ENCODE measurements around the gene MACROD2.

MACROD2 gene

DNA sequence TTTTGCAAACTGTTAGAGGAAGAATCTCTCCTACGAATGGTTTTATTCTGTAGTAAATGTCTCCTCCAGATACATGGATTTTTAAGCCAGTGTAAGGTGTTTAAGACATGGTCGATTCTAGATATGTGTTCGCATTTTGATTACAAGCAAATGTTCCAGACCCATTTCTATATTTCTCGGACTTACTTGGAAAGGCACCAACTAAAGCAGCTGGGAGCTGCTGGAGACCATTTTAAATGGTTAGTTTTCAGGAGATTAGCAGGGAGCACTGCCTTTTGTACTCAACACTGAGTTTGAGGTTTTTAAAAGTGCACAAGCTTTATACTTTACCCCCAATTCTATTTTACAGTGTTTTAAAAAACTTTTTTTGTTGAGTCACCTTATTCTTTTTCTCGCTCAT is 1720.9 kb downstream of the MACROD2 start:
- no peak for DNase-seq (ENCODE audit: low read depth)
- TF ChIP-seq, protein P1, sequence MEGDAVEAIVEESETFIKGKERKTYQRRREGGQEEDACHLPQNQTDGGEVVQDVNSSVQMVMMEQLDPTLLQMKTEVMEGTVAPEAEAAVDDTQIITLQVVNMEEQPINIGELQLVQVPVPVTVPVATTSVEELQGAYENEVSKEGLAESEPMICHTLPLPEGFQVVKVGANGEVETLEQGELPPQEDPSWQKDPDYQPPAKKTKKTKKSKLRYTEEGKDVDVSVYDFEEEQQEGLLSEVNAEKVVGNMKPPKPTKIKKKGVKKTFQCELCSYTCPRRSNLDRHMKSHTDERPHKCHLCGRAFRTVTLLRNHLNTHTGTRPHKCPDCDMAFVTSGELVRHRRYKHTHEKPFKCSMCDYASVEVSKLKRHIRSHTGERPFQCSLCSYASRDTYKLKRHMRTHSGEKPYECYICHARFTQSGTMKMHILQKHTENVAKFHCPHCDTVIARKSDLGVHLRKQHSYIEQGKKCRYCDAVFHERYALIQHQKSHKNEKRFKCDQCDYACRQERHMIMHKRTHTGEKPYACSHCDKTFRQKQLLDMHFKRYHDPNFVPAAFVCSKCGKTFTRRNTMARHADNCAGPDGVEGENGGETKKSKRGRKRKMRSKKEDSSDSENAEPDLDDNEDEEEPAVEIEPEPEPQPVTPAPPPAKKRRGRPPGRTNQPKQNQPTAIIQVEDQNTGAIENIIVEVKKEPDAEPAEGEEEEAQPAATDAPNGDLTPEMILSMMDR (IDR thresholded peaks at IDR 0.05; ENCODE audit: control insufficient read depth, insufficient read depth, low read depth, low read length, missing control alignments) = no peak

DNA sequence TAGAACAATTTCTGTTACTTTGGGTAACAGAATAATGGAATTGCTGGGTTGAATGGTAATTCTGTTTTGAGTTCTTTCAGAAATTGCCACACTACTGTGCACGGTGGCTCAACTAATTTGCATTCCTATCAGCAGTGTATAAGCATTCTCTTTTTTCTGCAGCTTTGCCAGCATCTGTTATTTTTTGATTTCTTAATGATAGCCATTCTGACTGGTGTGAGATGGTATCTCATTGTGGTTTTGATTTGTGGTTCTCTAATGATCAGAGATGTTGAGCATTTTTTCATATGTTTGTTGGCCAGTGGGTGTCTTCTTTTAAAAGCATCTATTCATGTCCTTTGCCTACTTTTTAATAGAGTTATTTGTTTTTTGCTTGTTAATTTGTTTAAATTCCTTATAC is 1731.1 kb downstream of the MACROD2 start:
- TF ChIP-seq, protein P1 (IDR thresholded peaks at IDR 0.05; ENCODE audit: control insufficient read depth, insufficient read depth, low read depth, low read length, missing control alignments) = no peak
- H3K4me3 ChIP-seq (ENCODE audit: control insufficient read depth, low read depth, low read length) = no peak overlapping the region
- DNase-seq (ENCODE audit: low read depth) = no peak

More for the DNA sequence above, 1720.9 kb downstream of the MACROD2 start:
- H3K4me3 ChIP-seq (ENCODE audit: control insufficient read depth, low read depth, low read length) = no peak overlapping the region

DNA sequence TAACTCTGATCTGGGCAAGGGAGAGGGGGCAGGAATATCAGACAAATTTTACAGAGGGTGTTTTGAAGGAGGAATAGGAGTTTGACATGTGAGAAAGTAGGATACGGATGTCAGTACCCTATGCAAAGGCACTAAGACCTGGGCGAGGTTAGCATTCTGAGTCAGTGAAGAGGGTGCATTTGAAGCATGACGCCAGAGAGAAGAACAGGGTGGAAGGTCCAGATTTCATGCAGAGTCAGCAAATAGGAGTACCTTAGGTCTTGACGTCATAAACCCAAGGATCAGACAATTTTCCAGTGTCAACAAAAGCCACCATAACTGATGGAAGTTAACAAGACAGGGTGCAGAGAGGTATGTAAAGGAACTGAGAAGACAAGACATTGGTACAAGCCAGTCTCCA is 1738.7 kb downstream of the MACROD2 start:
- no peak overlapping the region for H3K4me3 ChIP-seq (ENCODE audit: control insufficient read depth, low read depth, low read length)
- TF ChIP-seq, protein P1 (IDR thresholded peaks at IDR 0.05; ENCODE audit: control insufficient read depth, insufficient read depth, low read depth, low read length, missing control alignments) = no peak
- DNase-seq (ENCODE audit: low read depth) = no peak

DNA sequence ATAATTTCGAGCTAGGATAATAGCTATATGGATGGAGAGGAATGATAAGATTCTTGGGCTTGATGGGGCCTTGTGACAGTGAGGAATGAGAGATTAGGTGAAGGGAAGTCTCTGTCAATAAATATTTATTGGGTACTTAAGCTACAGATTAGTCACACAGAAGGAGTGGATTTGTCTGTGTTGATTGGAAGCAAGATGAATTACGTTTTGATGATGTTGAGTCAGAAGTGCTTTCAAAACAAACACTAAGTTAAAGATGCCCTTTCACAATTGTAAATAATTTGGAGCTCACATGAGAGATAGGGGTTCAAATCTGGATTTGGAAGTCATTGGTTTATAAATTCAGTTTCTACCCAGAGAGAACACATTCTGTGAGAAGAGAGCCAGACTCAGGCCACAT is 1743.7 kb downstream of the MACROD2 start:
- TF ChIP-seq, protein P1 (IDR thresholded peaks at IDR 0.05; ENCODE audit: control insufficient read depth, insufficient read depth, low read depth, low read length, missing control alignments) = no peak
- H3K4me3 ChIP-seq (ENCODE audit: control insufficient read depth, low read depth, low read length) = no peak overlapping the region
- DNase-seq (ENCODE audit: low read depth) = no peak

DNA sequence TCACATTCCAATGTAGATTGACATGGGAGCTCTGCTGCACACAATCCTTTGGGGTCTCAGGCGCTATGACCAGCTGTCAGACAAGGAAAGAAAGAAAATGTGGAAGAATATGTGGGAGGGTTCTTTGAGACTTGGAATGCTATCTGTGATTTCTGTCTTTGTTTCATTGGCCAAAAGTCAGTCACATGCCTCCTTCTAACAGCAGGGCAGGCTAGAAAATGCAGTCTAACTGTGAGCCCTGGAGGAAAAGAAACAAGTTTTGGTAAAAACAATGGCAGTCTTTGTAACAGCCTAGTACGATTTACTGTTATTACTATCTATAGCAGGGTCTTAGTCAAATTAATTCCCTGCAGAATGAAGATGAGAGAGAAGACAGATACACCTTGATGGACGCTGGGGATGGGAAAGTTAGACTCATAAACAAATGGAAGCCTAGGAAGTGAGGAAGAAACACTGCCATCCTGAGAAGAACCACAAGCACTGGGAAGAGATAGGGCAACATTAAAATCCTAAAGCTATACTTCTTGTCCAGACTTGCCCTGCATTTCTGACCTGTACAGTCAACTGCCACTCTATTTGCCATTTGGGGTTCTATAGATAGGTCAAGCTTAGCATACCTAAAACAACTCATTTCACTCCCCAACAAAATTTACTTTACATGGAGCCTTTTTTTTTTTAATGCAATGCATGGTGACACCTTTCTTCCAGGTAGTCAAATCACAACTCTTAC is 1744.9 kb downstream of the MACROD2 start:
- TF ChIP-seq, protein P1 (IDR thresholded peaks at IDR 0.05; ENCODE audit: control insufficient read depth, insufficient read depth, low read depth, low read length, missing control alignments) = no peak

DNA sequence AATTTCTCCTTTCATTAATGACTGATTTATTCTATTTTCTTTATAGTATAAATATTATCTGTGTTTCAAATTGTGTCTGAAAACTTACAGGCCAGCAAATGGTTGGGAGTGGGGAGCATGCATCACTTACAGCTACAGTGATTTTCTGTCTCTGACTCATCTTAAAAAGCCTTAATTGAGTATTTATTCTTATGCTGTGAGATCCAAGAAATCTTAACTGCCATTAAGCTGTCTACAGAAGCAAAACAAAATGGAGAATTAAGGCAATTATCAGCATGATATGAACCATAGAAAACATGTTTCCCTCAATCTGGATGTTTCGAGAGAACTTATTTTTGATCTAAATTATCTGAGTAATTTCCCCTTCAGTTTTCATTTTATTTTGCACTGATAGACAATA is 1746.8 kb downstream of the MACROD2 start:
- no peak overlapping the region for H3K4me3 ChIP-seq (ENCODE audit: control insufficient read depth, low read depth, low read length)
- TF ChIP-seq, protein P1 (IDR thresholded peaks at IDR 0.05; ENCODE audit: control insufficient read depth, insufficient read depth, low read depth, low read length, missing control alignments) = no peak
- DNase-seq (ENCODE audit: low read depth) = no peak

More for the DNA sequence above, 1744.9 kb downstream of the MACROD2 start:
- DNase-seq (ENCODE audit: low read depth) = no peak
- no peak overlapping the region for H3K4me3 ChIP-seq (ENCODE audit: control insufficient read depth, low read depth, low read length)
